ENCODE results near the gene SLC17A7. TPM values are rescaled to one million over a fixed set of nuclear protein-coding genes. Genes with fewer than 3 reads are reported as not detected.

SLC17A7 gene
- total RNA-seq, 1 donor from 2014 or later, result 0.55 TPM

DNA sequence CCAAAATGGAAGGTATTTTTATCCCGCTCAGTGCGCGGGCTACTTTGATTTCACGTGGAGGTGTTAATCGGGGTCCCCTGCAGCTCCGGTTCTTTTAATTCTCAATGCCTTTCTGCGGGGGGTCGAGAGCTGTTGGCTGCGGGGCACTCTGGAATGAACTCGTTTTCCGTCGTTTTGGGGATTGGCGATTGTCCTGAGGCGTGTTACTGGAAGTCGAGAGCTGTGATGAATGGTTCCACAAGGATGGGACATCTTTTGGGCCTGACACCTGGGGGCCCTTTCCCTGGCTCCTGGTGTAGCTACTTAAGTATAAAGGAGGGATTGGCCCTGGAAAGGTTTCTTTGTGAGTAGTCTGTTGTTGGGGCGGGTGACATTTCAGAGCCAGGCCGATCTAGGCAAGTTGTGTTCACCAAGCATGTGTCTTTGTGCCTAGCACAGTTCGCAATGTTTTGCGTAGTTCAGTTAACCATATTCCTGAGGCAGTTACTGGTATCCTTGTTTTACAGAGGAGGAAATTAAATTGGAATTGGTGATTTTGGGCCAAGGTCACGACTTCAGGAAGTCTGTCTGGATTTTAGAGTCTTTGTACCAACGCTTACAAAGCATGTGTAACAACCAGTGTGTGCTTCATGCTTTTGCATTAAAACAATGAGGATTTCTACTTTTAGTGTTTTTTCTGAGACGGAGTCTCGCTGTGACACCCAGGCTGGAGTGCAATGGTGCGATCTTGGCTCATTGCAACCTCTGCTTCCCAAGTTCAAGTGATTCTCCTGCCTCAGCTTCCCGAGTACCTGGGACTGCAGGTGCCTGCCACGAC is 46.9 kb upstream of the SLC17A7 start:
- intact Hi-C loops (cut with micrococcal nuclease), result no loop called here
- peak overlapping the region; percentile 93 for H3K4me3 Mint-ChIP-seq
- H3K4me1 Mint-ChIP-seq, result peaks cover 43% of the 10 kb centered on the region
- ATAC-seq (ENCODE audit: low read depth) (no peak), DNase-seq (no peak)
- H3K27ac Mint-ChIP-seq, result peak overlapping the region; percentile 91
- ChIA-PET CTCF (interaction anchor here (0.8 to 1.0 kb wide), 2 partner anchors 14 to 18 kb away, joined by 3 read pairs; partner anchors contain the start of gene FLT3LG), POLR2A (interaction anchor here (0.6 to 2.9 kb wide), 21 partner anchors 10 to 495 kb away, joined by 3 to 28 read pairs (median 5); partner anchors contain the start of genes ALDH16A1, FLT3LG, GYS1 and PIH1D1)
- no peaks in the 10 kb centered on the region for H3K9me3 Mint-ChIP-seq
- peaks cover 67% of the 10 kb centered on the region for H3K36me3 Mint-ChIP-seq (ENCODE audit: low read depth)
- TF ChIP-seq, protein P1, sequence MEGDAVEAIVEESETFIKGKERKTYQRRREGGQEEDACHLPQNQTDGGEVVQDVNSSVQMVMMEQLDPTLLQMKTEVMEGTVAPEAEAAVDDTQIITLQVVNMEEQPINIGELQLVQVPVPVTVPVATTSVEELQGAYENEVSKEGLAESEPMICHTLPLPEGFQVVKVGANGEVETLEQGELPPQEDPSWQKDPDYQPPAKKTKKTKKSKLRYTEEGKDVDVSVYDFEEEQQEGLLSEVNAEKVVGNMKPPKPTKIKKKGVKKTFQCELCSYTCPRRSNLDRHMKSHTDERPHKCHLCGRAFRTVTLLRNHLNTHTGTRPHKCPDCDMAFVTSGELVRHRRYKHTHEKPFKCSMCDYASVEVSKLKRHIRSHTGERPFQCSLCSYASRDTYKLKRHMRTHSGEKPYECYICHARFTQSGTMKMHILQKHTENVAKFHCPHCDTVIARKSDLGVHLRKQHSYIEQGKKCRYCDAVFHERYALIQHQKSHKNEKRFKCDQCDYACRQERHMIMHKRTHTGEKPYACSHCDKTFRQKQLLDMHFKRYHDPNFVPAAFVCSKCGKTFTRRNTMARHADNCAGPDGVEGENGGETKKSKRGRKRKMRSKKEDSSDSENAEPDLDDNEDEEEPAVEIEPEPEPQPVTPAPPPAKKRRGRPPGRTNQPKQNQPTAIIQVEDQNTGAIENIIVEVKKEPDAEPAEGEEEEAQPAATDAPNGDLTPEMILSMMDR (IDR thresholded peaks at IDR 0.05), result no peak
- H3K27me3 Mint-ChIP-seq, result peaks cover 2% of the 10 kb centered on the region

DNA sequence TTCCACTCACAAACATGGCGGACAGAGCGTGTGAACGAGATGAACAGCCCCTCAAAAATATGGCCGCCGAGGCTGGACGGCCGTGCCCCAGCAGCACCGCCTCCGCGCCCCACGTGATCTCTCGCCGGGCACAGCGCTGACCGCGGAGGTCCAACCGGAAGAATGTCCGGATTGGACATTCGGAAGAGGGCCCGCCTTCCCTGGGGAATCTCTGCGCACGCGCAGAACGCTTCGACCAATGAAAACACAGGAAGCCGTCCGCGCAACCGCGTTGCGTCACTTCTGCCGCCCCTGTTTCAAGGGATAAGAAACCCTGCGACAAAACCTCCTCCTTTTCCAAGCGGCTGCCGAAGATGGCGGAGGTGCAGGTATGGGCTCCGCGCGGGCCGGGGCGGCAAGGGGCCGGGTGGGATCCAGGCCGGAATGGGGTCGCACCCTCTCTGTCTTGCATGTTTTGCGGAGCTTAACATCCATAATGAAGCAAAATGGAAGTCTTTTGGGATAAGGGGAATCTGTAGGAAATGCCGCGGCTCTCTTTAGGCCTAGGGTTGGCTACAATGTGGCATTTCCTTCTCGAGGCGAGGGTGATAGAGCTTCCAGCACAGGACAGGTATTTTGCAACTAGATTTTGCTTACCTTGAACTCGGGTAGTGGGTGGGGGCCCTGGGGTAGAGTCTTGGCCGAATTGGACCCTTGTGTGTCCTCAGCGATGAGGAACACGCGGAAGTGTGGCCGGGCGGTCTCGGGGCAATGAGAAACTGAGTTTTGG is 46.1 kb upstream of the SLC17A7 start, which contains the start of gene RPL13A:
RPL13A (plus strand) TSS at position 332 of the 769 bp plus-strand sequence; CDS start at position 354, 22 bp downstream.
- intact Hi-C loops (cut with micrococcal nuclease), result loop anchor here (1.0 to 2.0 kb wide), 5 partner anchors 9 to 190 kb away; partner anchors contain the start of genes ALDH16A1, FLT3LG, PRMT1 and RPS11
- Mint-ChIP-seq H3K4me3 (peak within 1 kb of the TSS; percentile 93), H3K9me3 (no peaks in the 10 kb centered on the region), H3K27ac (peak within 1 kb of the TSS; percentile 91), H3K4me1 (peaks cover 37% of the 10 kb centered on the region), H3K36me3 (ENCODE audit: low read depth) (peaks cover 59% of the 10 kb centered on the region), H3K27me3 (peaks cover 2% of the 10 kb centered on the region)
- ATAC-seq (ENCODE audit: low read depth) (peak; percentile 91), DNase-seq (peak; percentile 100)
- TF ChIP-seq, protein P1 (IDR thresholded peaks at IDR 0.05), result no peak
- POLR2A ChIA-PET, result interaction anchor here (0.6 to 2.9 kb wide), 19 partner anchors 9 to 494 kb away, joined by 3 to 28 read pairs (median 4); partner anchors contain the start of genes ALDH16A1, FLT3LG, GYS1 and PIH1D1
- CTCF ChIA-PET, result no interaction called here

DNA sequence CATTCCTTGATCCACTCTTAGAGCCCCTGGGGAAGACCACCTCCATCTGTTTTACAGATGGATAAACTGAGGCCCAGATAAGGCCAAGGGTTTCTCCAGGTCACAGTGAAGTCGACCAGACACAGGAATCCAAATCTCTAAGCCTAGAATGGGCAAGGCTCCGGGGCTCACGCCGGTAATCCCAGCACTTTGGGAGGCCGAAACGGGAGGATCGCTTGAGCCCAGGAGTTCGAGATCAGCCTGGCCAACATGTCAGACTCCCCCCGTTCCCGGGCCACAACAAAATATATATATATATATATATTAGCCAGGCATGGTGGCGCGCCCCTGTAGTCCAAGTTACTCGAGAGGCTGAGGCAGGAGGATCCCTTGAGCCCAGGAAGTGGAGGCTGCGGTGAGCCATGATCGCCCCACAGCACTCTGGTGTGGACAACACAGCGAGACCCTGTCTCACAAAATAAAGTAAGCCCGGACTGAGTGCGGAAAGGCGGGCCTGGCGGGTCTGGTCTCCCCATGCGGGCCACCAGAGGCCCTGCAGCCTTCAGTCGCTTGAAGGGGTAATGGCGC is 45.5 kb upstream of the SLC17A7 start:
- Mint-ChIP-seq H3K4me1 (peaks cover 34% of the 10 kb centered on the region), H3K27ac (peak overlapping the region; percentile 91), H3K36me3 (ENCODE audit: low read depth) (peaks cover 57% of the 10 kb centered on the region), H3K9me3 (no peaks in the 10 kb centered on the region), H3K27me3 (peaks cover 2% of the 10 kb centered on the region), H3K4me3 (peak overlapping the region; percentile 93)
- TF ChIP-seq, protein P1 (IDR thresholded peaks at IDR 0.05), result no peak
- DNase-seq, result no peak
- ATAC-seq (ENCODE audit: low read depth), result no peak
- ChIA-PET CTCF (no interaction called here), POLR2A (interaction anchor here (0.7 to 2.9 kb wide), 10 partner anchors 8 to 443 kb away, joined by 3 to 28 read pairs (median 6); partner anchors contain the start of genes ALDH16A1, FLT3LG, PIH1D1 and SCAF1)
- intact Hi-C loops (cut with micrococcal nuclease), result loop anchor here (1.0 to 2.0 kb wide), 5 partner anchors 10 to 191 kb away; partner anchors contain the start of genes ALDH16A1, FLT3LG, PRMT1 and RPS11

DNA sequence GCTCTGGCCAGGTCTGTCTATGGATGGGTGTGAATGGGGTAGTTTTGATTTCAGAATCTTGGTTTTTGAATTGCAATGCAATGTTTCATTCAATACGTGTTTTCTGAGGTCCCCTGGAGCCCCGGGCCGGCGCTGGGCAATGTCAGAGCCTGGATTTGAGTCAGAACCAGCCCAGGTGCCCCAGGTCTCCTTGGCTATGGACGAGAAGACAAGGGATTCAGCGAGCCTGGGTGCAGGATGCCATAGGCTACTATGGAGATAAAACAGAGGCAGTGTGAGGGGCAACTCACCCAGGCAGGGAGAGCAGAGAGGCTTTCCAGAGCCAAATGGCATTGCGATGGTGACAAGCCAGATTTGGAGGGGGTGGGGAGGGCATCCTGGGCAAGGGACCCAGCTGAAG is 44.9 kb upstream of the SLC17A7 start:
- no peak for DNase-seq
- H3K4me3 Mint-ChIP-seq, result no peak overlapping the region
- peak overlapping the region; percentile 53 for H3K27ac Mint-ChIP-seq
- ChIA-PET POLR2A (interaction anchor here (0.7 to 3.0 kb wide), 2 partner anchors 9 to 443 kb away, joined by 3 to 35 read pairs; partner anchors contain the start of gene RPS11), CTCF (no interaction called here)
- H3K27me3 Mint-ChIP-seq, result peaks cover 2% of the 10 kb centered on the region
- TF ChIP-seq, protein P1 (IDR thresholded peaks at IDR 0.05), result no peak
- no peak for ATAC-seq (ENCODE audit: low read depth)
- peaks cover 55% of the 10 kb centered on the region for H3K36me3 Mint-ChIP-seq (ENCODE audit: low read depth)
- peaks cover 32% of the 10 kb centered on the region for H3K4me1 Mint-ChIP-seq
- no peaks in the 10 kb centered on the region for H3K9me3 Mint-ChIP-seq
- intact Hi-C loops (cut with micrococcal nuclease), result loop anchor here (2.0 kb wide), 1 partner anchor 17 kb away; no protein-coding TSS in a partner anchor
